T-cell (primary cell): Measurements from ENCODE around the gene ZC3H4. TPM values are rescaled to one million over a fixed set of nuclear protein-coding genes. Genes with fewer than 3 reads are reported as not detected.

Experiments used
- ATAC-seq, 4 experiments: fragments of 200-7000 bp in 3 of 4; fragments of 150-1000 bp in 1 of 4; cut with Tn5 transposase; replicated peaks in 1 of 4; 1 replicate in 3 of 4; 2 replicates in 1 of 4; pipeline ENCODE4 v1.10.0; 2021; ENCODE audit warnings: moderate library complexity in 3 of 4, mild to moderate bottlenecking in 2 of 4, moderate number of reproducible peaks in 1 of 4
- CTCF ChIA-PET, 2 donors: fragments of 300-600 bp; sonication (Branson Sonifier 250); formaldehyde crosslinking; loops; one replicate each; lab custom pipeline; 2022; ENCODE audit warnings: antibody characterized with exemption in 2 of 2; lab: Charles Lee
- POLR2A ChIA-PET, 2 donors: fragments of 300-600 bp; sonication (Branson Sonifier 250); formaldehyde crosslinking; loops; one replicate each; lab custom pipeline; 2022; ENCODE audit warnings: antibody characterized with exemption in 2 of 2; lab: Charles Lee
- DNase-seq, 35 experiments: peaks; one replicate each; pipeline versions ENCODE4 v3.0.0 to v3.0.0-alpha.2; 2013 to 2023
- H3K27ac ChIP-seq: one replicate; pipeline ENCODE4 v1.5.1; 2013; ENCODE audit warnings: low read length
- H3K27me3 ChIP-seq, 2 experiments: replicated peaks in 1 of 2; 1 replicate in 1 of 2; 2 replicates in 1 of 2; pipeline versions ENCODE4 v1.6.1 to v1.7.0; 2013; ENCODE audit warnings: low read length in 1 of 2, mixed read lengths in 1 of 2; ENCODE audit not compliant: control insufficient read depth in 2 of 2, insufficient read depth in 2 of 2; ENCODE audit errors: extremely low read depth in 1 of 2
- H3K36me3 ChIP-seq, 2 donors: 1 replicate in 1 of 2; 2 replicates in 1 of 2; pipeline versions ENCODE4 v1.6.1 to v1.7.0; 2013; ENCODE audit warnings: low read length in 1 of 2; ENCODE audit not compliant: control insufficient read depth in 2 of 2, insufficient read depth in 1 of 2; ENCODE audit errors: extremely low read depth in 1 of 2
- H3K4me1 ChIP-seq, 2 experiments: 1 replicate in 1 of 2; 2 replicates in 1 of 2; pipeline versions ENCODE4 v1.6.1 to v1.7.0; 2013; ENCODE audit warnings: low read length in 2 of 2, mixed read lengths in 1 of 2; ENCODE audit not compliant: insufficient read depth in 2 of 2, control insufficient read depth in 1 of 2; ENCODE audit errors: extremely low read depth in 1 of 2
- H3K4me3 ChIP-seq, 2 donors: 1 replicate in 1 of 2; 2 replicates in 1 of 2; pipeline versions ENCODE4 v1.5.1 to v1.7.0; 2013; ENCODE audit warnings: mild to moderate bottlenecking in 2 of 2, low read length in 1 of 2, moderate library complexity in 1 of 2; ENCODE audit not compliant: control insufficient read depth in 1 of 2; ENCODE audit errors: extremely low read depth in 1 of 2
- H3K9me3 ChIP-seq: 2 replicates; pipeline ENCODE4 v1.7.0; 2013
- H3K27ac Mint-ChIP-seq, 2 donors: one replicate each; pipeline ENCODE4 v1.8.0; 2020 to 2021; ENCODE audit warnings: mild to moderate bottlenecking in 2 of 2, mixed read lengths in 2 of 2
- H3K27me3 Mint-ChIP-seq, 2 donors: one replicate each; pipeline ENCODE4 v1.8.0; 2021 to 2022; ENCODE audit warnings: mixed read lengths in 2 of 2
- H3K36me3 Mint-ChIP-seq: one replicate; pipeline ENCODE4 v1.8.0; 2021; ENCODE audit warnings: mixed read lengths
- H3K4me1 Mint-ChIP-seq, 3 donors: one replicate each; pipeline ENCODE4 v1.8.0; 2020 to 2022; ENCODE audit warnings: mixed read lengths in 3 of 3, mild to moderate bottlenecking in 1 of 3
- H3K4me3 Mint-ChIP-seq, 3 donors: one replicate each; pipeline ENCODE4 v1.8.0; 2020 to 2022; ENCODE audit warnings: mild to moderate bottlenecking in 3 of 3, mixed read lengths in 3 of 3, moderate library complexity in 3 of 3
- H3K9me3 Mint-ChIP-seq, 3 donors: one replicate each; pipeline ENCODE4 v1.8.0; 2020 to 2022; ENCODE audit warnings: mixed read lengths in 3 of 3
- WGBS: methylation state at CpG from one replicate; pipeline ENCODE4 v1.1.5; 2013; ENCODE audit warnings: missing lambda C conversion rate; ENCODE audit not compliant: insufficient coverage; 5-methylcytosine and 5-hydroxymethylcytosine counted together
- total RNA-seq, 35 experiments: library from RNA in 6 of 35; stranded (reverse) in 6 of 35; fragments of 120-200 nt in 1 of 35; gene quantifications; one replicate each; pipeline versions ENCODE4 v1.2.1 to v1.2.4 and lab custom pipeline; 2013 to 2026

ZC3H4 gene
- total RNA-seq, 5 donors from 2014 or later (not counting 1 experiment from before 2014, with no cell fraction given), result 64.0 to 81.4 (median 72.3) TPM

DNA sequence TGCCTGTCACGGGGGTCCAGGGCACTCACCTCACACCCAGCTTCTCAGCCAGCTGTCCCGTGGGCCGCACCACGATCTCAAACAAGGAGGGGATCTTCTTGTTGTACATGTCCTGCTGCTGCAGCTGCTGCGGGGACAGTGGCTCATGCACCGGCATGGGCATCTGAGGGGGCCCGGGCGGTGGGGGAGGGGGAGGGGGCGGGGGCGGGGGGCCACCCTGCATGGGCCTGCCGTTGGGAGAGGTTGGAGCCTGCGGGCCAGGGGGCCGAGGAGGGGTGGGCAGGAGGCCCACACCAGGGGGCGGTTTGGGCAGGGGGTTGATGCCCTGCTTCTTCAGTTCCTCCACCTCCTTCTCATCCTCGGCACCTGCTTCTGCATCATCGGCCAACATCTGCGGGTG is 41.3 kb downstream of the ZC3H4 start:
- peaks cover 36% of the 10 kb centered on the region for H3K36me3 Mint-ChIP-seq
- H3K4me1 Mint-ChIP-seq, result peaks cover 5 to 11% (median 8%) of the 10 kb centered on the region in 3 donors
- ChIA-PET CTCF (no interaction called here), POLR2A (no interaction called here)
- no peaks in the 10 kb centered on the region for H3K9me3 ChIP-seq
- no peaks in the 10 kb centered on the region for H3K27me3 ChIP-seq
- H3K27ac ChIP-seq, result no peak overlapping the region
- no peaks in the 10 kb centered on the region for H3K27me3 Mint-ChIP-seq
- no peak overlapping the region for H3K27ac Mint-ChIP-seq
- WGBS, result no CpG with 5 or more reads among the region's 17 CpGs
- peaks cover 0 to 8% of the 10 kb centered on the region in 2 experiments for H3K4me1 ChIP-seq
- no peak overlapping the region for H3K4me3 ChIP-seq
- DNase-seq, result no peak
- H3K4me3 Mint-ChIP-seq, result no peak overlapping the region
- no peak for ATAC-seq
- H3K36me3 ChIP-seq, result peaks cover 28 to 91% of the 10 kb centered on the region in 2 donors
- no peaks in the 10 kb centered on the region for H3K9me3 Mint-ChIP-seq

DNA sequence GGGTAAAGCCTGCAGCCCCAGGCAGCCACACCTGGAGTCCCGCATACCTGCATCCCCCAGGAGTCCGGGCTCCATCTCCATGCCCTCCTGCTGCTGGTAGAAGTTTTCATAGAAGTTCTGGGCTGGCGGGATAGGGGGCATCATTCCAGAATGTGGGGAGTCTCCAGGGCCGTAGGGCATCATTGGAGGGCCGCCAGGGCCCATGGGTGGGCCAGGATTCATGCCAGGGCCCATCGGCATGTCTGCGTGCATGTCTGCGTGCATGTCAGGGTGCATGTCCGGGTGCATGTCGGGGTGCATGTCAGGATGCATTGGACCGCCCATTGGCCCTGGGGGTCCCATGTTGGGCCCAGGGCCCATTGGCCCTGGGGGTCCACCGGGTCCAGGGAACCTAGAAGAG is 41.8 kb downstream of the ZC3H4 start:
- POLR2A ChIA-PET, result no interaction called here
- no peak overlapping the region for H3K4me3 Mint-ChIP-seq
- WGBS, result 92% methylated on average over 10 of the region's 12 CpGs
- peaks cover 0 to 8% of the 10 kb centered on the region in 2 experiments for H3K4me1 ChIP-seq
- H3K27me3 Mint-ChIP-seq, result no peaks in the 10 kb centered on the region
- CTCF ChIA-PET, result no interaction called here
- no peaks in the 10 kb centered on the region for H3K9me3 ChIP-seq
- peaks cover 36% of the 10 kb centered on the region for H3K36me3 Mint-ChIP-seq
- no peak overlapping the region for H3K4me3 ChIP-seq
- no peaks in the 10 kb centered on the region for H3K27me3 ChIP-seq
- ATAC-seq (no peak), DNase-seq (no peak)
- no peak overlapping the region for H3K27ac ChIP-seq
- H3K4me1 Mint-ChIP-seq, result peaks cover 5 to 11% (median 8%) of the 10 kb centered on the region in 3 donors
- H3K27ac Mint-ChIP-seq, result no peak overlapping the region
- H3K9me3 Mint-ChIP-seq, result no peaks in the 10 kb centered on the region
- H3K36me3 ChIP-seq, result peaks cover 28 to 90% of the 10 kb centered on the region in 2 donors

DNA sequence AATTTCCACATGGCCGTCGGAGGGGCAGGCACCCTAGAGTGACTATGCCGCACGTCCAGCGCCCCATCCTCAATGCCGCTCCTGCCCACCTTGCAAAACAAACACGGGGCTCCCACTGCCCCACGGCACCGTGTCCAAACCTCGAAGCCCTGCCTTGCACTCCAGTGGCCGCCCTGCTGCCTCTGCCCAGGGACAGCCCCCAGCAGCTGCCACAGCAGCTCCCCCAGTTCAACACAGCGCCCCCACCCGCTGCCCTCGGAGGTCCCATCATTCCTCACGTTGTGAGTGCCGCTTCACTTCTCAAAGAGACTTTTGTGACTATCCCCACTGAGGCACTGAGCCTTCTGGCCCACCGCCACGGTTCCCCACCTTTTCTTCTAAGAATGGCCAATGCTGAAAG is 42.8 kb downstream of the ZC3H4 start:
- Mint-ChIP-seq H3K27ac (no peak overlapping the region), H3K9me3 (no peaks in the 10 kb centered on the region), H3K36me3 (peaks cover 36% of the 10 kb centered on the region), H3K4me3 (no peak overlapping the region), H3K27me3 (no peaks in the 10 kb centered on the region), H3K4me1 (peaks cover 5 to 8% (median 7%) of the 10 kb centered on the region in 3 donors)
- no peak overlapping the region for H3K4me3 ChIP-seq
- H3K9me3 ChIP-seq, result no peaks in the 10 kb centered on the region
- peaks cover 0 to 8% of the 10 kb centered on the region in 2 experiments for H3K4me1 ChIP-seq
- 98% methylated on average over 18 of the region's 18 CpGs for WGBS
- ChIA-PET CTCF (interaction anchor here in 1 of 2 donors (0.6 kb wide), 1 partner anchor 62 kb away, joined by 3 read pairs; no protein-coding TSS in a partner anchor), POLR2A (no interaction called here)
- H3K36me3 ChIP-seq, result peaks cover 33 to 91% of the 10 kb centered on the region in 2 donors
- H3K27me3 ChIP-seq, result no peaks in the 10 kb centered on the region
- H3K27ac ChIP-seq, result no peak overlapping the region
- ATAC-seq (no peak), DNase-seq (no peak)

DNA sequence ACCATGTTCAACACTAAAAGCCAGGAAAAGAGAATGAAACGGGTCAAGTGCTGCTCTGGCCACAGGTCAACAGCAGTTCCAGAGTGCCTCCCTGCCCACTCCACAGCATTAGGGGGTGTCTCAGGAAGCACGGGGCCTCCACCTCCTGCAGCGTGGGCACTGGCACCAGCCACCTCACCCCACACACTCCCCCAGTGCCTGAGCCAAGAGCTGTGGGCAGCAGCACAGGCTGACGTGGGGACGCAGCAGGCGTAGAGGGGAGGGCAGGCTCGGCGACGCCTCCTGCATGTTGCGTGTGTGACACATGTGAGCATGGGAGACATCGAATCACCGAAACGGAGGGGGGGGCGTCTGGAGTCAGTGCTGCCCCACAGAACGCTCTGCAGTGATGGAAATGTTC is 43.8 kb downstream of the ZC3H4 start:
- peaks cover 31% of the 10 kb centered on the region for H3K36me3 Mint-ChIP-seq
- WGBS, result 96% methylated on average over 13 of the region's 15 CpGs

DNA sequence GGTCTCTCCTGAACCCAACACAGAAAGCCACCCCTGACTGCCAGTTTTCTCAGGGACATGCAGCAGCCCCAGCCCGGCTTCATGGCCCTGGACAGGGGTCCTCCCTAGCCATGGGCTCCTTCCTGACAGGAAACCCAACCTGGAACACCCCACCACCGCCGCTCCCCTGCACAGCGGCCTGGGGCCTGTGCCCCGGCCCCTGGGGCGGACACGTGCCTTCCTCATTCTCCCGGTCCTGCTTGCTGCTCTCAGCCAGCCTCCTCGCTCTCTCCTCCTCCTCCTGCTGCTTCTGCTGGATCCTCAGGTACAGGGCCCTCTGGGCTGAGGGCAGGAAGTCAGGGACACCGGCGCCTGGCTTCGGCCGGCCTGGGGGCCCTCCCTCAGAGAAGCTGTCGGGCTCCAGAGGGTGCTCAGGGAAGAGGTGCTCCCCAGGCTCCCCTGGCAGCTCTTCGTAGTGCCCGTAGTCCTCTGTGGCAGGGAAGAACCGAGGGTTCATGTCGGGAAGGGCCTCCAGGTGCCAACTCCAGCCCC is 44.6 kb downstream of the ZC3H4 start:
- Mint-ChIP-seq H3K4me1 (peaks cover 0 to 1% (median 0%) of the 10 kb centered on the region in 3 donors), H3K4me3 (no peak overlapping the region), H3K36me3 (peaks cover 31% of the 10 kb centered on the region), H3K9me3 (no peaks in the 10 kb centered on the region), H3K27ac (no peak overlapping the region), H3K27me3 (no peaks in the 10 kb centered on the region)
- Histone ChIP-seq H3K27ac (no peak overlapping the region), H3K36me3 (peaks cover 25 to 84% of the 10 kb centered on the region in 2 donors), H3K9me3 (no peaks in the 10 kb centered on the region), H3K4me1 (no peaks in the 10 kb centered on the region), H3K4me3 (no peak overlapping the region), H3K27me3 (no peaks in the 10 kb centered on the region)
- POLR2A ChIA-PET, result no interaction called here
- DNase-seq (no peak), ATAC-seq (no peak)
- WGBS, result 94% methylated on average over 18 of the region's 18 CpGs
- CTCF ChIA-PET, result interaction anchor here (0.6 kb wide), 2 partner anchors 55 to 62 kb away, joined by 3 to 5 read pairs; no protein-coding TSS in a partner anchor

More for the DNA sequence above, 43.8 kb downstream of the ZC3H4 start:
- POLR2A ChIA-PET, result interaction anchor here in 1 of 2 donors (0.6 kb wide), 1 partner anchor 110 kb away, joined by 4 read pairs; no protein-coding TSS in a partner anchor
- no peak for ATAC-seq
- H3K4me1 ChIP-seq, result peaks cover 0 to 7% of the 10 kb centered on the region in 2 experiments
- no peaks in the 10 kb centered on the region for H3K27me3 ChIP-seq
- H3K4me3 ChIP-seq, result no peak overlapping the region
- peaks cover 0 to 2% (median 1%) of the 10 kb centered on the region in 3 donors for H3K4me1 Mint-ChIP-seq
- no peak overlapping the region for H3K27ac Mint-ChIP-seq
- H3K36me3 ChIP-seq, result peaks cover 27 to 91% of the 10 kb centered on the region in 2 donors
- DNase-seq, result no peak
- no peaks in the 10 kb centered on the region for H3K27me3 Mint-ChIP-seq
- CTCF ChIA-PET, result interaction anchor here in 1 of 2 donors (0.6 kb wide), 1 partner anchor 1294 kb away, joined by 3 read pairs; the partner anchor contains the start of genes SYNGR4 and TMEM143
- H3K9me3 Mint-ChIP-seq, result no peaks in the 10 kb centered on the region
- H3K9me3 ChIP-seq, result no peaks in the 10 kb centered on the region
- no peak overlapping the region for H3K27ac ChIP-seq
- no peak overlapping the region for H3K4me3 Mint-ChIP-seq

DNA sequence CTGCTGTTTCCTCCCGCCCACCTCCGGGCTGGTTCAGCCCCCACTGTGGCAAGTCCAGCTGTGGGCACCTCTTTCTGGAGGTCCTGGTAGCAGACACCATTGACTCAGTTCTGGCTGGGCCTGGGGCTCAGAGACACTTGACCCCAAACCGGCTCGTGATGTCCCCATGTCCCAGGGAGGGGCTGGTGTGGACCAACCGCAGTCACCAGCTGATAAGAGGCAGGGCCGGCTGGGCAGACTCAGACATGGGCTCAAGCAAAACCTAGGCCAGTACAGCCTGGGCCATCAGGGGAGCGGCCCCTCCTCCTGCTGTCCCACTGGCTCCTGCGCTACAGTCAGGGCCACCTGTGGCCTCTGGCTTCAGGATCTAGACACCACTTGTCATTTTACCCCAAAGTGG is 45.3 kb downstream of the ZC3H4 start:
- H3K27ac ChIP-seq, result no peak overlapping the region
- Mint-ChIP-seq H3K36me3 (peaks cover 31% of the 10 kb centered on the region), H3K27ac (no peak overlapping the region), H3K9me3 (no peaks in the 10 kb centered on the region), H3K4me1 (peaks cover 0 to 1% (median 0%) of the 10 kb centered on the region in 3 donors), H3K27me3 (no peaks in the 10 kb centered on the region), H3K4me3 (no peak overlapping the region)
- H3K4me1 ChIP-seq, result no peaks in the 10 kb centered on the region
- H3K36me3 ChIP-seq, result peaks cover 25 to 79% of the 10 kb centered on the region in 2 donors
- WGBS, result 91% methylated on average over 8 of the region's 8 CpGs
- no peak for DNase-seq
- ChIA-PET POLR2A (no interaction called here), CTCF (no interaction called here)
- H3K9me3 ChIP-seq, result no peaks in the 10 kb centered on the region
- H3K4me3 ChIP-seq, result no peak overlapping the region
- no peaks in the 10 kb centered on the region for H3K27me3 ChIP-seq
- ATAC-seq, result no peak
